ENCODE data around the gene KCNK2.

The KCNK2 gene, protein sequence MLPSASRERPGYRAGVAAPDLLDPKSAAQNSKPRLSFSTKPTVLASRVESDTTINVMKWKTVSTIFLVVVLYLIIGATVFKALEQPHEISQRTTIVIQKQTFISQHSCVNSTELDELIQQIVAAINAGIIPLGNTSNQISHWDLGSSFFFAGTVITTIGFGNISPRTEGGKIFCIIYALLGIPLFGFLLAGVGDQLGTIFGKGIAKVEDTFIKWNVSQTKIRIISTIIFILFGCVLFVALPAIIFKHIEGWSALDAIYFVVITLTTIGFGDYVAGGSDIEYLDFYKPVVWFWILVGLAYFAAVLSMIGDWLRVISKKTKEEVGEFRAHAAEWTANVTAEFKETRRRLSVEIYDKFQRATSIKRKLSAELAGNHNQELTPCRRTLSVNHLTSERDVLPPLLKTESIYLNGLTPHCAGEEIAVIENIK

GRCh38 chr1:215082532-215083382 is at the start of gene KCNK2:
Gene KCNK2, plus strand, starts transcription at chr1:215082737. Its CDS starts 649 bp downstream, at chr1:215083386.
- no peak for DNase-seq (ENCODE audit: low spot score)

DNA sequence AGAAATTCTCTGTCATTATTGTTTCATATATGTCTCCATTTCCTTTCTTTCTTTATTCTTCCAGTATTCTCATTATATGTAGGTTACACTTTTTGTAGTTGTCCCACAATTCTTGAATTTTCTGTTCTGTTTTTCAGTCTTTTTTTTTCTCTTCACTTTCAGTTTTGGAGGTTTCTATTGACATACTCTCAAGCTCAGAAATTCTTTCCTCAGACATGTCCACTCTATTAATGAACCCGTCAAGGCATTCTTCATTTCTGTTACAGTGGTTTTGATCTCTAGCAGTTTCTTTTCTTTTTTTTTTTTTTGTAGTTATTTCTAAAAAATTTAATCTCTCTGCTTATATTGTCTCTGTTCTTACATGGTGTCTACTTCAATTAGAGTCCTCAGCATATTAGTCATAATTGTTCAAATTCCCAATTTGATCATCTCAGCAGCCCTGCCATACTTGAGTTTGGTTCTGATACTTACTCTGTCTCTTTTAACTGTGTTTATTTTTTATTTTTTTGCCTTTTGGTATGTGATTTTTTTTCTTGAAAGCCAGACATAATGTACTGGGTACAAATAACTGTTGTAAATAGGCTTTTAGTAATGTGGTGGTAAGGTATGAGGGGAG is 49.5 kb upstream of the KCNK2 start:
- no peak for DNase-seq (ENCODE audit: low spot score)

- no peak for DNase-seq (ENCODE audit: low spot score)
Observed at GRCh38 chr1:215040190-215040589, 42.3 kb upstream of the KCNK2 start.

GRCh38 chr1:215043401-215043800 is 39.1 kb upstream of the KCNK2 start:
- DNase-seq (ENCODE audit: low spot score): no peak

GRCh38 chr1:215044151-215044550 is 38.4 kb upstream of the KCNK2 start:
- no peak for DNase-seq (ENCODE audit: low spot score)

GRCh38 chr1:215045698-215046308 is 36.7 kb upstream of the KCNK2 start:
- no peak for DNase-seq (ENCODE audit: low spot score)

DNA sequence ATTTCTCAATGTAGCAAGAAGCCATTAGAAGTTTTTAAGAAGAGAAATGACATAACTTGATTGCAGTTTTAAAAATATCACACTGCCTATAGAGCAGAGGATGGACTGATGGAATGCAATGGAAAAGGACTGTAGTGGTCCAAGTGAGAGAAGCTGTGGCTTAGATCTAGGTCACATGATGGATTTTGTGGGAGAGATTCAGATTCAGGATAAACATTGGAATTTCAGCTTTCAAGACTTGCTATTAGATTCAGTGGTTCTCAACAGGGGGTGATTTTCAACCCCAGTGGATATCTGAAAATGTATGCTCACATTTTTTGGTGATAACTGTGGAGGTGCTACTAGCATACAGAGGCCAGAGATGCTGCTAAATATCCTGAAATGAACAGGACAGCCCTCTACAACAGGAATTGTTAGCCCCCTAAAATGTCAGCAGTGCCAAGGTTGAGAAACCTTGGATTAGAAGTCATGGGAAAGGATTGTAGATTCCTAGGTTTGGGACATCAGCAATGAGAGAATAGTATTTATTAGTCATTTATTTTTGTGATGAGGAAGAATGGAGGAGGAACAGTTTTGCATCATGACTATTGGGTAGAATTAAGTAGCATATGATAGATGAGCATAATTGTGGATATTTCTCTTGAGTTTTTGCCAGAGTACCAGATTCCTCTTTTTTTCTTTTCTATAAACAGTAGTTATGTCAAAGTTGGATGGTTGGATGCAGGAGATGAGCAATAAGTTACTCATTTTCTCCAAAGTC is 30.1 kb upstream of the KCNK2 start:
- no peak for DNase-seq (ENCODE audit: low spot score)

DNA sequence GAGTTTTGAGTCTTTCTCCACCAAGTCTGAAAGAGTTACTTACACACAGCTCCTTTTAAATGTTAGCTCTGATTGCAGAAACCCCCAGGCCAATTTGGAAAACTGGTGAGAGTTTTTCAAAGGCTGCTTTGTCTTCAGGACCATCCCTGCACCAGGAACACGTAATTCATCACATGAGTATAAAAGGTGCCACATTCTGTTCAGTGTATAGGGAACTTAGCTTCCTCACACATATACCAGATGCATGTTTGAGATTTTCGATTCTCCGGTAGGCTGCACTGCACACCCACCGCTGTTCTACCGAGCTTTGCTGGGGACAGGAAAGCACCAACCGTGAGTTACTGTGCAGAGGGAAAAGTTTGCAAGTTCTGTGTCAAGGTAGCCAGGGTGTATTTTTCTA is 28.3 kb upstream of the KCNK2 start:
- DNase-seq (ENCODE audit: low spot score): no peak

- no peak for DNase-seq (ENCODE audit: low spot score)
Observed at GRCh38 chr1:215055281-215055935, 27.1 kb upstream of the KCNK2 start.

- no peak for DNase-seq (ENCODE audit: low spot score)
Observed at GRCh38 chr1:215056584-215056983, 26.0 kb upstream of the KCNK2 start.

DNA sequence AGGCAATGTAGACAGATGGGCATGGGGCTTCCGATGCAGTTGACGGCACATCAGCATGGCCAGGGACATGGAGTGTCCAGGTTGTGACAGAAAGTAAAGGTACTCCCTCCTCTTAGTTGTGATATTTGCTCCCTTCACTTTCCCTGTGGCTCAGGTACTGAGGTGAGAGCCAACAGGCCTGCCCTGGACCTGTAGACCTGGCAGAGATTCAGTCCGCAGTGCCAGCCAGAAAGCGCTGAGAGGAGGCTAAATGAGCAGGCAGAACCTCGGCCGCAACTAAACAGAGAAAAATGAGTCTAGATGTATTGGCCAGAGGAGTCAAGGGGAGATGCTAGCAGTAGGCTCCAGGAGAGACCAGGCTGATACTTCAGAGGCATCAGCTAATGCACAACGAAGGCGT is 22.6 kb upstream of the KCNK2 start:
- DNase-seq (ENCODE audit: low spot score): no peak

GRCh38 chr1:215064327-215064726 is 18.2 kb upstream of the KCNK2 start:
- no peak for DNase-seq (ENCODE audit: low spot score)

DNA sequence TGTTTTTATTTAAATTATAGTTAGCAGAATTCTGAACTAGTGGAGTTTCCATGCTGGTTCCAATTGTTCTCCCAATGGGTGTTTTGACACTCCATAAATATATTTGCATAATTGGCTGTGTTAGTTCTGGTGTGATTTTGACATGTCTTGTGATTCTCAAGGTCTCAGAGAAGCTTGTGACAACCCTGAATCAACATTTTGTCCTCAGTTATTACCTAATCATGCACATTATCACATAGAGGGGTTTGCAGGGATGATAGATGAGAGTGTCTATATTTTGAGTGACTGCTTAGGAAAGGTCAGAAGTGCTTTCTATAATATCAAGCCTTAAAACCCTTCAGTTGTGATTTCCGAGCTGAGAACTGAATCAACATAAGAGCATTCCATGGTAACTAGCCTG is 11.5 kb upstream of the KCNK2 start:
- DNase-seq (ENCODE audit: low spot score): no peak

GRCh38 chr1:215076322-215076721 is 6.2 kb upstream of the KCNK2 start:
- DNase-seq (ENCODE audit: low spot score): peak; percentile 33

DNA sequence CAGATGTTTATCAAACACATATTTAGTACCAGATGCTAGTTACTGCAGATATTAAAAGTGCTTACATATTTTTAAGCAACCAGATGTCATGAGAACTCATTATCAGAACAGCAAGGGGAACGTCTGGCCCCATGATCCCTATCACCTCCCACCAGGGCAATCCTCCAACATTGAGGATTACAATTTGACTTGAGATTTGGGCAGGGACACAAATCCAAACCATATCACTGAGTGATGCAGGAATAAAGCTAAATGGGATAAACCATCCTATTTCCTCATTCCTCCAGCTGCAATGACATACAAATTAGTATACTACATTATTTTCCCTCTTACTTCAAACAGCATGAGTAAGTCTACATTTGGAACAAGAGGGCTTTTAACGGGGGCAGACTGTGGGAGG is 3.1 kb upstream of the KCNK2 start:
- DNase-seq (ENCODE audit: low spot score): no peak

DNA sequence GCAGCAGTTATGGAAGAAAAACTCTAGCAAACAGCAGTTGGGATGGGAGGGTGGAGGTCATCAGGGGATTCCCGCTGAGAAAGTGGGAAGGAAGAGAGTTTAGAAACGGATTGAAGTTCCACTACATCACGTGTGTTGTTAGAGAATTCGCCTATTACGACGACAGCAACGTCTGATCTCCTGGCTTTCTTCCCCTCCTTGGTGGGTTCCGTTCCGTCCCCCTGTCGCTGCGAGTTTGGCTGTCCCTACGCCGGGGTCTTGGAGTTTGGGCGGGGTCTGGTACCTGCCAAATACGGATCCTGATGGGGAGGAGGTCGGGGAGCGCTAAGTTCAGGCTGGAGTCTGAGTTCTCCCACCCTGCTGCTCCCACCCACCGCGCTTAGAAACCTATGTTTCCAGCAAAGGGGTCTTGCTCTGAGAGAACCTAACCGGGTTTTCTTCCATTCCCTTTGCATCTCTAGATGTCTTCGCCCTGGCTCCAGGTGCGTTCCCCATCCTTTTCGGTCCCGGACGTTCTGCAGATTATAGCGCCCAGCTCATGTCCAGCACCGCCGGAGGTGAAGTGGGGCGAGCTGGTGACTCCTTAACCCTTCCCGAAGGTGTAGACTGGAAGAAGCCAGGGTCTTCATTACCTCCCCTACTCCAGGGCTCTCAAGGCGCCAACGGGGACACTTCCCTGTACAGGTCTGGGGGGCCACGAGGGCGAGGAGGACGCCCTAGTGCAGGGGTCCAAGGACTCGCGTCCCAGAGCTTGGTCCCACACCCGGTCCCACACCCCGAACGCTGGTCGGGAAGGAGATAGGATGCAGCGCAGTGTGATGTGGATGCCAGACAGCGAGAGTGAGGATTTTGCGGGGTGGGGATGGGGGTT is 641 bp upstream of the KCNK2 start:
- DNase-seq (ENCODE audit: low spot score): no peak

DNA sequence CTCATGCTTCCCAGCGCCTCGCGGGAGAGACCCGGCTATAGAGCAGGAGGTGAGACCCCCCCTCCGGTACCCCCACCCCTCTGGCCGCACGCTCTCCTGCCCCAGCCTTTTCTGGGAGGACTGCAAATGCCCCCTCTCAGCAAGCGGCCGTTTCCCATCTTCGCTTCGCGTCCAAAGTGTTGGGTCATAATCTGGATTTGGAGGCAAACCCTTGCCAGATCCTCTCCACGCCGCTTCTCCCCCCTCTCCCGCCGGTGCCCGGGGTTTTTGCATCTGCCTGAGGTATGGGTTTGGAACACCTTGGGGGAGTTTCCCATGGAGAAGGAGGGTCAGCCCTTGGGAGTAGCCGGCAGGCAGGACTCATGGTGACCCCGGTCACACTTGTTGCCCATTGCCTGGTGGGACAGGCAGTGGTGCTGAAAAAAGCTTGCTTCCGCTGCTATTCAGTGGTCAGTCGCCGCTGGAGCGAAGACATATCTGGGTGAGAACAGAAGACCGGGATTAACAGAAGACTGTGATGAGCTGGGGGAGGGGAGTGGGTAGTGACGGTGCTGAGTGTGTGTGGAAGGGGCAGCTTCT is 935 bp downstream of the KCNK2 start:
- DNase-seq (ENCODE audit: low spot score): no peak

DNA sequence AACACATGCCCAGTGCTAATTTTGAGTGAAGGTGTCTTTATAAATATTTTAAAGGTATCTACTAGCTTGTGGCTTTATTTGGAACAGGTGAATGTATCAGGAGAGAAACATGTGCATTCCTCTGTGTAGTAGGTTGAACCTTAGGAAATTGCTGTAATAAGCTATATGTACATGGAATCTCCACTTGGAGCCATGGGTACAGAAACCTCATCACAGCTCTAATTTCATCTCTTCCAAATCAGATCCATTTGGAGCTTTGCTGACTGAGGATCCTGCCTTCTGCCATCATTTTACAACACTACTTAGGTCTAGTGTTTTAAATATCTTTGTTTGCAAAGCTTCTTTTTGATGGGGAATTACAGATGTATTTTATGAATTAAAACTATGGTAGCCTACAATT is 2.1 kb downstream of the KCNK2 start:
- DNase-seq (ENCODE audit: low spot score): no peak

- no peak for DNase-seq (ENCODE audit: low spot score)
Observed at GRCh38 chr1:215087603-215088002, 5.1 kb downstream of the KCNK2 start.

DNA sequence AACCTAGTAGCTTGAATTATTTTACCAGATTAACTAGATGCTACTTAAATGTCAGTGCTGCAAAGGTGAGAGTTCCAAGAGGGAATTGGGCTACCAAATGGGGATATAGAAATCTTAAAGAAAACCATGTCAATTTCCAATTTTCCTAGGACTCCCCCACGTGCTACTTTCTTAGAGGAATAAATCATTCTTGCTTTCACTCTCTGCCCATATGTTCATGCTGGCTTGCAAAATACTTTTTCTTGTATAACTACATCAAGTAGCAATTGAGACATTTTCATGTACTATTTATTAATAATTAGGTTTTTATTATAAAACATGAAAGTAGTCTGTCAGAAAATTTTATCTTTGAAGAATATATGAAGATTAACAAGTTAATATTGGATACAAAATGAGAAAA is 11.8 kb downstream of the KCNK2 start:
- no peak for DNase-seq (ENCODE audit: low spot score)
